ENCODE measurements around the gene DRC1.

Gene DRC1

GRCh38 chr2:26456440-26457250 is 54.9 kb downstream of the DRC1 start:
- no peak overlapping the region for H3K4me3 ChIP-seq (replicated peaks; ENCODE audit: low read depth, low read length)
- no peak for DNase-seq (ENCODE audit: extremely low read depth, low read depth)
- TF ChIP-seq CTCF (IDR thresholded peaks at IDR 0.05; ENCODE audit: low read depth, low read length, missing control alignments) = no peak

GRCh38 chr2:26457251-26457666 is 55.5 kb downstream of the DRC1 start:
- DNase-seq (ENCODE audit: extremely low read depth, low read depth) = no peak
- no peak for TF ChIP-seq CTCF (IDR thresholded peaks at IDR 0.05; ENCODE audit: low read depth, low read length, missing control alignments)
- no peak overlapping the region for H3K4me3 ChIP-seq (replicated peaks; ENCODE audit: low read depth, low read length)

GRCh38 chr2:26457695-26458364 is 56.1 kb downstream of the DRC1 start:
- TF ChIP-seq CTCF (IDR thresholded peaks at IDR 0.05; ENCODE audit: low read depth, low read length, missing control alignments) = no peak
- H3K4me3 ChIP-seq (replicated peaks; ENCODE audit: low read depth, low read length) = no peak overlapping the region
- DNase-seq (ENCODE audit: extremely low read depth, low read depth) = no peak

- no peak overlapping the region for H3K4me3 ChIP-seq (replicated peaks; ENCODE audit: low read depth, low read length)
- DNase-seq (ENCODE audit: extremely low read depth, low read depth) = no peak
- no peak for TF ChIP-seq CTCF (IDR thresholded peaks at IDR 0.05; ENCODE audit: low read depth, low read length, missing control alignments)
Observed at GRCh38 chr2:26458365-26459042, 56.8 kb downstream of the DRC1 start.

GRCh38 chr2:26459991-26460612 is 58.4 kb downstream of the DRC1 start:
- TF ChIP-seq CTCF (IDR thresholded peaks at IDR 0.05; ENCODE audit: low read depth, low read length, missing control alignments) = peak; percentile 27
- DNase-seq (ENCODE audit: extremely low read depth, low read depth) = no peak
- no peak overlapping the region for H3K4me3 ChIP-seq (replicated peaks; ENCODE audit: low read depth, low read length)

GRCh38 chr2:26460613-26461031 is 58.9 kb downstream of the DRC1 start:
- H3K4me3 ChIP-seq (replicated peaks; ENCODE audit: low read depth, low read length) = no peak overlapping the region
- no peak for DNase-seq (ENCODE audit: extremely low read depth, low read depth)
- no peak for TF ChIP-seq CTCF (IDR thresholded peaks at IDR 0.05; ENCODE audit: low read depth, low read length, missing control alignments)

All from HFF-Myc (cell line).